Panc1 (cell line): ENCODE results near the gene SDK1. TPM values are rescaled to one million over a fixed set of nuclear protein-coding genes. Genes with fewer than 3 reads are reported as not detected.

Experiments used
- ATAC-seq: fragments of 200-7000 bp; cut with Tn5 transposase; 2 replicates; pipeline ENCODE4 v1.9.1; 2020; ENCODE audit warnings: mild to moderate bottlenecking, moderate library complexity
- BruUV-seq: library from RNA; stranded (reverse); fragments of 400-500 nt; replicated peaks from 2 replicates; lab custom pipeline; 2021; lab: Mats Ljungman, UMichigan
- CTCF ChIA-PET: fragments of 300-600 bp; sonication (Branson Sonifier 250); formaldehyde crosslinking; loops from one replicate; lab custom pipeline; 2022; ENCODE audit warnings: antibody characterized with exemption; lab: Charles Lee
- POLR2A ChIA-PET: fragments of 300-600 bp; sonication (Branson Sonifier 250); formaldehyde crosslinking; loops from one replicate; lab custom pipeline; 2022; ENCODE audit warnings: antibody characterized with exemption; lab: Charles Lee
- DNase-seq: peaks from one replicate; pipeline ENCODE4 v3.0.0-alpha.2; 2010; ENCODE audit warnings: low read depth, low spot score
- H3K27ac ChIP-seq: 2 replicates; pipeline ENCODE4 v1.5.1; 2011; ENCODE audit warnings: mild to moderate bottlenecking, low read length, inconsistent platforms
- H3K27me3 ChIP-seq: fragments of 200-500 bp; sonication (Bioruptor generic); 2 replicates; pipeline ENCODE4 v1.6.0; 2014; ENCODE audit warnings: low read length, inconsistent platforms; ENCODE audit not compliant: control insufficient read depth, insufficient read depth
- H3K36me3 ChIP-seq: fragments of 200-500 bp; sonication (Bioruptor generic); 2 replicates; pipeline ENCODE4 v1.5.1; 2014; ENCODE audit warnings: inconsistent platforms, mild to moderate bottlenecking, low read length, moderate library complexity; ENCODE audit not compliant: control insufficient read depth, insufficient read depth
- H3K4me1 ChIP-seq: 2 replicates; pipeline ENCODE4 v1.5.1; 2011; ENCODE audit warnings: inconsistent platforms, mild to moderate bottlenecking, low read length, moderate library complexity; ENCODE audit not compliant: control insufficient read depth, insufficient read depth
- H3K4me3 ChIP-seq, 2 experiments: 2 replicates each; pipeline ENCODE4 v1.5.1; 2011 to 2012; ENCODE audit warnings: low read depth in 2 of 2, low read length in 2 of 2, mild to moderate bottlenecking in 2 of 2, inconsistent platforms in 1 of 2, moderate library complexity in 1 of 2
- H3K9me3 ChIP-seq: fragments of 200-500 bp; sonication (Bioruptor generic); 2 replicates; pipeline ENCODE4 v1.5.1; 2014; ENCODE audit warnings: low read depth, mild to moderate bottlenecking, inconsistent platforms, low read length, moderate library complexity; ENCODE audit not compliant: control insufficient read depth, insufficient read depth
- POLR2AphosphoS5 ChIP-seq: IDR thresholded peaks from 2 replicates; pipeline ENCODE4 v1.6.1; 2012; ENCODE audit warnings: mild to moderate bottlenecking, low read depth, low read length, moderate library complexity
- SIN3A ChIP-seq: IDR thresholded peaks from 2 replicates; pipeline ENCODE4 v1.6.1; 2012; ENCODE audit warnings: low read depth, mild to moderate bottlenecking, low read length, moderate library complexity, borderline replicate concordance; ENCODE audit not compliant: insufficient read depth
- TCF7L2 ChIP-seq: IDR thresholded peaks from 2 replicates; pipeline ENCODE4 v1.6.1; 2011; ENCODE audit warnings: mild to moderate bottlenecking, low read depth, low read length, inconsistent platforms
- in situ Hi-C: cut with HindIII; loops from 2 replicates; pipeline ENCODE4 v1.10.0; 2016; ENCODE audit warnings: low sequenced_read_pairs, low pct_unique_long_range_greater_than_20kb
- intact Hi-C: fragments of 100-400 bp; cut with micrococcal nuclease; formaldehyde crosslinking; loops from one replicate; pipeline ENCODE4 v1.10.0; 2022; ENCODE audit not compliant: unreplicated experiment
- total RNA-seq: library from RNA; stranded (reverse); gene quantifications from one replicate; pipeline ENCODE4 v1.2.1, GENCODE V29; 2021; ENCODE audit not compliant: unreplicated experiment
- TF ChIP-seq, protein P1 (sequence below): fragments of 450-650 bp; IDR thresholded peaks from 2 replicates; pipeline ENCODE4 v1.5.1; 2017; ENCODE audit warnings: mild to moderate bottlenecking
- TF ChIP-seq, protein P2 (sequence below), 2 experiments: IDR thresholded peaks; 2 replicates each; pipeline ENCODE4 v1.6.1; 2011 to 2012; ENCODE audit warnings: low read depth in 2 of 2, control low read depth in 1 of 2, low read length in 1 of 2, mild to moderate bottlenecking in 1 of 2, moderate library complexity in 1 of 2; ENCODE audit not compliant: insufficient read depth in 1 of 2

SDK1 gene
- total RNA-seq, 1 experiment from 2014 or later, result 47.4 TPM

DNA sequence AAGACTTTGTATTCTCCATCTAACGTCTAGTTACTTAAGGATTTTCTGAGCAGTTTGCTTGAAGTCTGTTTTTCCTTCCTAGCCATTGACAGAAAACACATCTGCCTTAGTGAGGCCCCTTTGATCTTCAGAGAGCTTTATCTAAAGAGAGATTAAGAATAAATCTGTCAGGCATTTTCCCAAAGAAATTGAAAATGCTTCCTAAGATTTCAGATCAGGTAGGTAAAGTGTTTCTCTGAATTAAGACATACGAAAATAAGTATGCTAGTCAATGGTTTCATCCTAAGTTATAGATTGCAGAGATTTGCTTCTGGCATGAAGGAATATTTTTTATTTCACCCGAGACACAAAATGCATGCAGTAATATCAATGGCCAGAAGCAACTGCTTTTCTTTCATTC lies 168.6 kb downstream of the SDK1 start:
- H3K27ac ChIP-seq, result no peak overlapping the region
- POLR2A ChIA-PET, result no interaction called here
- BruUV-seq, result no TSS peak
- ATAC-seq, result no peak
- no peaks in the 10 kb centered on the region for H3K36me3 ChIP-seq
- H3K9me3 ChIP-seq, result no peaks in the 10 kb centered on the region
- in situ Hi-C loops (no loop called here), intact Hi-C loops (no loop called here)
- TF ChIP-seq, protein P1, sequence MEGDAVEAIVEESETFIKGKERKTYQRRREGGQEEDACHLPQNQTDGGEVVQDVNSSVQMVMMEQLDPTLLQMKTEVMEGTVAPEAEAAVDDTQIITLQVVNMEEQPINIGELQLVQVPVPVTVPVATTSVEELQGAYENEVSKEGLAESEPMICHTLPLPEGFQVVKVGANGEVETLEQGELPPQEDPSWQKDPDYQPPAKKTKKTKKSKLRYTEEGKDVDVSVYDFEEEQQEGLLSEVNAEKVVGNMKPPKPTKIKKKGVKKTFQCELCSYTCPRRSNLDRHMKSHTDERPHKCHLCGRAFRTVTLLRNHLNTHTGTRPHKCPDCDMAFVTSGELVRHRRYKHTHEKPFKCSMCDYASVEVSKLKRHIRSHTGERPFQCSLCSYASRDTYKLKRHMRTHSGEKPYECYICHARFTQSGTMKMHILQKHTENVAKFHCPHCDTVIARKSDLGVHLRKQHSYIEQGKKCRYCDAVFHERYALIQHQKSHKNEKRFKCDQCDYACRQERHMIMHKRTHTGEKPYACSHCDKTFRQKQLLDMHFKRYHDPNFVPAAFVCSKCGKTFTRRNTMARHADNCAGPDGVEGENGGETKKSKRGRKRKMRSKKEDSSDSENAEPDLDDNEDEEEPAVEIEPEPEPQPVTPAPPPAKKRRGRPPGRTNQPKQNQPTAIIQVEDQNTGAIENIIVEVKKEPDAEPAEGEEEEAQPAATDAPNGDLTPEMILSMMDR, result no peak
- no peak for TF ChIP-seq TCF7L2
- no peak for TF ChIP-seq POLR2AphosphoS5
- no peak for TF ChIP-seq SIN3A
- TF ChIP-seq, protein P2, sequence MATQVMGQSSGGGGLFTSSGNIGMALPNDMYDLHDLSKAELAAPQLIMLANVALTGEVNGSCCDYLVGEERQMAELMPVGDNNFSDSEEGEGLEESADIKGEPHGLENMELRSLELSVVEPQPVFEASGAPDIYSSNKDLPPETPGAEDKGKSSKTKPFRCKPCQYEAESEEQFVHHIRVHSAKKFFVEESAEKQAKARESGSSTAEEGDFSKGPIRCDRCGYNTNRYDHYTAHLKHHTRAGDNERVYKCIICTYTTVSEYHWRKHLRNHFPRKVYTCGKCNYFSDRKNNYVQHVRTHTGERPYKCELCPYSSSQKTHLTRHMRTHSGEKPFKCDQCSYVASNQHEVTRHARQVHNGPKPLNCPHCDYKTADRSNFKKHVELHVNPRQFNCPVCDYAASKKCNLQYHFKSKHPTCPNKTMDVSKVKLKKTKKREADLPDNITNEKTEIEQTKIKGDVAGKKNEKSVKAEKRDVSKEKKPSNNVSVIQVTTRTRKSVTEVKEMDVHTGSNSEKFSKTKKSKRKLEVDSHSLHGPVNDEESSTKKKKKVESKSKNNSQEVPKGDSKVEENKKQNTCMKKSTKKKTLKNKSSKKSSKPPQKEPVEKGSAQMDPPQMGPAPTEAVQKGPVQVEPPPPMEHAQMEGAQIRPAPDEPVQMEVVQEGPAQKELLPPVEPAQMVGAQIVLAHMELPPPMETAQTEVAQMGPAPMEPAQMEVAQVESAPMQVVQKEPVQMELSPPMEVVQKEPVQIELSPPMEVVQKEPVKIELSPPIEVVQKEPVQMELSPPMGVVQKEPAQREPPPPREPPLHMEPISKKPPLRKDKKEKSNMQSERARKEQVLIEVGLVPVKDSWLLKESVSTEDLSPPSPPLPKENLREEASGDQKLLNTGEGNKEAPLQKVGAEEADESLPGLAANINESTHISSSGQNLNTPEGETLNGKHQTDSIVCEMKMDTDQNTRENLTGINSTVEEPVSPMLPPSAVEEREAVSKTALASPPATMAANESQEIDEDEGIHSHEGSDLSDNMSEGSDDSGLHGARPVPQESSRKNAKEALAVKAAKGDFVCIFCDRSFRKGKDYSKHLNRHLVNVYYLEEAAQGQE (IDR thresholded peaks at IDR 0.05; ENCODE audit: insufficient read depth in 1 of 2, low read depth in 2 of 2, low read length in 1 of 2), result no peak
- peaks cover 21% of the 10 kb centered on the region for H3K4me1 ChIP-seq
- no peak overlapping the region for H3K4me3 ChIP-seq
- no peaks in the 10 kb centered on the region for H3K27me3 ChIP-seq
- CTCF ChIA-PET, result no interaction called here
- DNase-seq, result no peak

DNA sequence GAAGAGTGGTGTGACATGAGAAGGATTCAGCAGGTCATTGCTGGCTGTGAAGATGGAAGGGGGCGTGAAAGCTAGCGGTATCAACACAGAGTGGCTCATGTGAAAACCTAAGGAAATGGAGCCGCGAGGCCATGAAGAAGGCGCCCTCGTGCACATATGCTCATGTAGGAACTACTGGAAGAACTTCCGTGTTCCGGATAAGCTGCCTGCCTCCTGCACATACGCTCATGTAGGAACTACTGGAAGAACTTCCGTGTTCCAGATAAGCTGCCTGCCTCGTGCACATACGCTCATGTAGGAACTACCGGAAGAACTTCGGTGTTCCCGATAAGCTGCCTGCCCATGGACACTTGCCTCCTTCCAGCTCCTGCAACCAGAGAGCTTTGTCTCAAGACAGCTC lies 179.1 kb downstream of the SDK1 start:
- POLR2A ChIA-PET, result no interaction called here
- Histone ChIP-seq H3K4me3 (no peak overlapping the region), H3K27ac (peak overlapping the region; percentile 34; the same call in 1 of the 2 replicates), H3K36me3 (no peaks in the 10 kb centered on the region), H3K27me3 (no peaks in the 10 kb centered on the region), H3K9me3 (no peaks in the 10 kb centered on the region), H3K4me1 (peaks cover 18% of the 10 kb centered on the region)
- in situ Hi-C loops, result no loop called here
- intact Hi-C loops, result loop anchor here (5.0 kb wide), 1 partner anchor 112 kb away; no protein-coding TSS in a partner anchor
- no TSS peak for BruUV-seq
- TF ChIP-seq POLR2AphosphoS5 (no peak), TCF7L2 (no peak), SIN3A (no peak)
- TF ChIP-seq, protein P2 (IDR thresholded peaks at IDR 0.05; ENCODE audit: insufficient read depth in 1 of 2, low read depth in 2 of 2, low read length in 1 of 2), result no peak
- TF ChIP-seq, protein P1, result no peak
- ATAC-seq (no peak), DNase-seq (no peak)
- CTCF ChIA-PET, result no interaction called here
